GM19193 (cell line): ENCODE data around the gene CPEB3.

Experiments
- POLR2A ChIP-seq: IDR thresholded peaks from 4 replicates; pipeline ENCODE4 v1.6.1; 2011; ENCODE audit not compliant: insufficient read depth, insufficient read length; ENCODE audit errors: extremely low read depth

CPEB3 gene

DNA sequence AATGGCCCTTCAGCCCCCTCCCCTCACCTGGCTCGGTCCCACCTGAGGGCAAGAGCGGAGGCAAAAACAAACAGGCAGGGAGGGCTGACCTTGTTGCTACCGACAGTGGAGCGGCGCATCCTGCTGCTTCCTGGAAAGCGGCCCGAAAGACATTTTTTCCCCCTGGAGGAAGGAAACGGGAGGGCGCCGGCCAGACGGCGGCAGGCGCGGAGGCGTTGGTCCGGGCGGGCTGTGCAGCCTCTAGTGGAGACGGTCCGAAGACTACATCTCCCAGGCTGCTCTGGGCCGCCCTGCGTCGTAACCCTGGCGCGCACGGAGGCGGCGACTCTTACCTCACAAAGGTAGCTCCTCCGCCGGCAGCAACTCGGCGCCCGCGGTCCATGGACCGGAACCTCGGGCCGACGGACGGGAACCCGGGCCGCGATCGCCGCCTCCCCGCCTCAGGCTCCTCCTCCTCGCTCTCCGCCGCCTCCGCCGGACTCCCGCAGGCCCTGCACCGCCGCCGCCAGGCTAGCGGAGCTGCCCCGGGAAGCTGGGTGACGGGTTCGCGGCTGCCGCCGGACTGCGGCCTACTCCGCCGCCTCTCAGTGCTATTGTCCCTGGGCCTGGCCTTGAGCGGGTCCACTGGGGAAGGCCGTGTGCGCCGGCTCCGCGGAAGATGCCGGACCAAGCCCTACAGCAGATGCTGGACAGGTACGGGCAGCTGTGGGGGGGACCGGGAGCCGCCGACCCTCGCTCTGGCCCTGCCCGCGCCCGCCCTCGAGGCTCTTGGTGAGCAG is at the start of gene CPEB3, which contains the start of gene MARCHF5:
TSS of gene CPEB3 (minus strand) at position 242 of the 779 bp plus-strand sequence. CDS start 50,728 bp downstream, outside the sequence.
TSS of gene MARCHF5 (plus strand) at position 331 of the 779 bp plus-strand sequence. CDS start at position 659, 328 bp downstream.
- peak; percentile 61 for TF ChIP-seq POLR2A

DNA sequence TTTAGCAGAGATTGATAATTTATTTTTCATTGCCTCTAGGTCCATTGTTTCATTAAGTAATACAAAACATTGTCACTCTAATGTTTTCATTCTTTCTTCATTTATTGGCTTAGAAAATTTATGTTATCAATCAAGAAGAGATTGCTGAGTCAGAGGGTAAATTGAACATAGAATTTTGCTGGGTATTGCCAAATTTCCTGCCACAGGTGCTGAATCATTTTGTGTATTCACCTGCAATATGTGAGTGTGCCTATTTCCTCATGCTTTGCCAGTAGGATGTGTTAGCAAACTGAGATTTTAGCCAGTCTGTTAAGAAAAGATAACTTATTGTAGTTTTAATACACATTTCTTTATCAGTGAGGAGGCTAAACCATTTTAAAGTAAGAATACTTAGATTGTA is 38.1 kb upstream of the CPEB3 start:
- no peak for TF ChIP-seq POLR2A

DNA sequence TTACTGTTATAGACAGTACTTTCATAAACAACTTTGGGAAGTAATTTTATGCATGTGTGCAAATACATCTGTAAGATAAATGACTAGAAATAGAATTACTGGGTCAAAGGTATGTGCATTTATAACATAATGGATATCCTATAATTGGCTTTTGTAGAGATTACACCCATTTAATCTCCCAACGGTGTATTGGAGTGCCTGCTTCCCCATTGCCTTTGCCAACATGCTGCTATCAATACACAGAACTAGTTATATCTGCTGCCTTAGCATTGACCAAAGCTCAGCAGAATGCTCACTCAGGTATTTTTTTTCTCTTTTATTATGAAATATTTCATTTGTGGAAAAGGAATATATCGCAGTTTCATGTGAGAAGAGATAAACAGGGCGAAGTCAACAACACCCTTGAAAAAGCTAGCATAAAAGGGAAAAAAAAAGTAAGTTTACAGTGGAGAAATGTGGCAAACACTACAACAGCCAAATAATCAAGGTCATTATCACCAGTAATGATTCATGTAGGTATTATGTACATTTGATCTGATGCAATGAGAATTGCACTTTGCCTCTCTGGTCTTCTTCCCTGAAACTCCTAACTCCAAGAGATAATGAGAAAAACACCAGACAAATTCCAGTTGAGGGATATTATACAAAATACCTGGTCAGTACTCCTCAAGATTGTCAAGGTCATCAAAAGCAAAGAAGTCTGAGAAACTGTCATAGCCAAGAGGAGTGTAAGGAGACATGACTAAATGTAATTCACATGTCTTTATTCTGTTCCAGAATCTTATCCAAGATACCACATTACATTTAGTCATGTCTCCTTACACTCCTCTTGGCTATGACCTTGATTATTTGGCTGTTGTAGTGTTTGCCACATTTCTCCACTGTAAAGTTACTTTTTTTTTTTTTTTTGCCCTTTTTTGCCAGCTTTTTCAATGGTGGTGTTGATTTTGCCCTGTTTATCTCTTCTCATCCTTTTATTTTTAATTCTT is 36.9 kb upstream of the CPEB3 start:
- no peak for TF ChIP-seq POLR2A

DNA sequence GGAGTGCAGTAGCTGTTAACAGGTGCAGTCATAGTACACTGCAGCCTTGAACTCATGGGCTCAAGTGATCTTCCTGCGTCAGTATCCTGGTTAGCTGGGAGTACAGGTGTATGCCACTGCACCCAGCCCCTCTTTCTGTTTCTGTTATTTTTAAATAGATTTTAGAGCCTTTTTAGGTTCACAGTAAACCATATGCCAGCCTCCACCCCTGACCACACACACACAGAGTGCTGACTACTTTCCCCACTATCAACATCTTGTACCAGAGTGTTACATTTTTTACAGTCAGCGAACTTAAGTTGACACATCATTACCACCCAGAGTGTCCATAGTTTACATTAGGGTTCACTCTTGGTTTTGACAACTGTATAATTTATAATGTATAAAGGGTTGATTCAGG is 32.2 kb upstream of the CPEB3 start:
- TF ChIP-seq POLR2A, result no peak

DNA sequence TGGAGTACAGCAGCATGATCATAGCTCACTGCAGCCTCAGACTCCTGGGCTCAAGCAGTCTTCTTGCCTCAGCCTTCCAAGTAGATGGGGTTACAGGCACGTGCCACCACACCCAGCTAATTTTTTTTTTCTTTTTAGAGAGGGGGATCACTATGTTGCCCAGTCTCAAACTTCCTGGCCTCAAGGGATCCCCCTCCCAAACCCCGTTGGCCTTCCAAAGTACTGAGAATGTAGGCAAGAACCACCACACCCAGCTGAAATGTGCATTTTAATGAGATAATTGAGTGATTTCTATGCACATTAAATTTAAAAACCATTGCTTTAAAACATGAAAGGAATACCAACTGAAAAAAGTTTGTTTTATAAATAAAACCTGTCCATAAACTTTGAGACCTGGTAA is 25.7 kb upstream of the CPEB3 start:
- no peak for TF ChIP-seq POLR2A

DNA sequence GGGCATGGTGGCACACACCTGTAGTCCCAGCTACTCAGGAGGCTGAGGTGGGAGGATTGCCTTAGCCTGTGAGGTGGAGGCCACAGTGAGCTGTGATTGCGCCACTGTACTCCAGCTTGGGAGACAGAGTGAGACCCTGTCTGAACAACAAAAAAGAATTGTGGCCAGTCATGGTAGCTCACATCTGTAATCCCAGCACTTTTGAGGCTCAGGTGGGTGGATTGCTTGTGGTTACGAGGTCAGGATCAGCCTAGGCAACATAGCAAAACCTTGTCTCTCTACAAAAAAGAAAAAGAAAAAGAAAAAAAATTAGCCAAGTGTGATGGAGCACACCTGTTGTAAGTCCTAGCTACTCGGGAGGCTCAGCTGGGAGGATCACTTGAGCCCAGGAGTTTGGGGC is 22.9 kb upstream of the CPEB3 start:
- TF ChIP-seq POLR2A, result no peak

DNA sequence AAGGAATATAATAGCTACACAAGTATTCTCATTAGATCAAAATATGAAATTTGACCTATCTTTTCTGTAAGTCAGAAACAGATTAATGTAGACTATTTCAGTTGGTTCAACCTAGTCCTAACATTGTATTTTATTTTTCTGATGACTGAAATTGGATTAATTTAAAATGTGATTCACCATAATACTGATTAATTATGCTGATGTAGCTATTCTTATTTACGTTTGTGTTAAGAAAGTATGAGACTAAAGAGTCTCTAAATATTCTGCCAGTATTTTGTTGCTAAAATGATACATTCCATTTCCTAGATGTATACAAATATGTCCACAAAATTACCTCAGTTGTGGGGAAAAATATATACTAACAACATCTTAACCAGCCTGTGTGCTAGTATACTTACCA is 18.4 kb upstream of the CPEB3 start:
- no peak for TF ChIP-seq POLR2A

DNA sequence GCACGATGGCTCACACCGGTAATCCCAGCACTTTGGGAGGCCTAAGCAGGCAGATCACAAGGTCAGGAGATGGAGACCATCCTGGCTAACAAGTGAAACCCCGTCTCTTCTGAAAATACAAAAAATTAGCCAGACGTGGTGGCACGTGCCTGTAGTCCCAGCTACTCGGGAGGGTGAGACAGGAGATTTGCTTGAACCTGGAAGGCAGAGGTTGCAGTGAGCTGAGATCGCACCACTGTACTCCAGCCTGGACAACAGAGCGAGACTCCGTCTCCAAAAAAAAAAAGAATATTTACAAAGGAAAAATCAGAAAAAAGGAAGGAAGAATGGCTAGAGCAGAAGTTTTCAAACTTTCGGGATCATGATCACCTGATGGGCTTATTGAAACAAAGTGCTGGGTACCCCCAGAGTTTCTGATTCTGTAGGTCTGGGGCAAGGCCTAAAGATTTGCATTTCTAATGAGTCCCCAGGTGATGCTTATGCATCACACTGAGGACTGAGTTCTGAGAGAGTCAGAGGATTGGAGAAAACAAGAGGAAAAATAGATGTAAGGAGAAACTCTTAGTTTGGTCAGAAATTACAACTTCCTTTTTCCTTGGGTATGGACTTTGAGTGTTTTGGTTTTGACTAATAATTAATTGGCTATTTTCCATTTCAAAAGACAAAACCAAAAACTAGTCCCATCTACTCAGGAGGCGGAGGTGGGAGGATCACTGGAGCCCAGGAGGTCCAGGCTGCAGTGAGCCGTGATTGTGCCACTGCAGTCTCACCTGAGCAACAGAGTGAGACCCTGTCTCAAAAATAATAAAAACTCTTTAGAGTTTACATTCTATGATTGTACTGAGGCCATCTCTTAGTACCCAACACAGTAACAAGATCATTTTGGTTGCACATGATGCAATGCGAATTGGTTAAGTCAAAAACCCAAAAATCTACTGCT is 14.5 kb upstream of the CPEB3 start:
- TF ChIP-seq POLR2A, result no peak

DNA sequence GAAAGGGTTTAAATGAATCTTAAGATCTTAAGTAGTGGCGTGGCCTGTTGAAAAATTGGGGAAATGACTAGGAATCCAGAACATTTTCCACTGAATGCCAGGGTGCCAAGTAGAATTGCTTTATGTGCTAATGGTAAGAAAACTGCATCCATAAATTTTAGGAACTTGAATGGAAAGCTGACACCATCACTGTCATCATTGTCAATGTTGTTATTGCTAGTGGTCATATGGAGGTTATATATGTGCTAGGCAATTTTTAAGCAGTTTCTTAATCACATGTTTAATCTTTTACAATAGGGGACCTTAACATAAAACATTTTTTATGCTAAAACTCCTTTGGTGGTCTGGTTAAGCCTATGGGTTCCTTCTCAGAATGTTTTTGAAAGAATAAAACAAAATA is 13.2 kb upstream of the CPEB3 start:
- TF ChIP-seq POLR2A, result no peak

DNA sequence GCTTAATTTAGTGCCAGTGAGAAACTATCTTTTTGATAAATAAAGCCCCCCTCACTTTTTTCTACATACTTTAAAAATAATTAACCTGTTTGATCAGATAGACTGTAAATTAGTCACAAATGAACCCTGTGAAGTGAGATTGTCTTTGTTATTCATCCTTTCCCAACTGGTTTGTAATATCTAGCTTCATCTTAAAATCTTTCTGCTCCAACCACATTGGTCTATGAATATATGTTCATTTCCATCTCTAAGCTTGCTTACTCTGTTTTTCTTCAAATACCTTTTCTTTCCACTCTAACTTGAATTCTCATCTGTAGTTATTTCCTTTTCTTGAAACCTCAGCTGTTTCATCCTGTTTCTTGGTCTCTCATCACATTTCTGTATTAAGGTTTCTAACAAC is 12.2 kb upstream of the CPEB3 start:
- no peak for TF ChIP-seq POLR2A

DNA sequence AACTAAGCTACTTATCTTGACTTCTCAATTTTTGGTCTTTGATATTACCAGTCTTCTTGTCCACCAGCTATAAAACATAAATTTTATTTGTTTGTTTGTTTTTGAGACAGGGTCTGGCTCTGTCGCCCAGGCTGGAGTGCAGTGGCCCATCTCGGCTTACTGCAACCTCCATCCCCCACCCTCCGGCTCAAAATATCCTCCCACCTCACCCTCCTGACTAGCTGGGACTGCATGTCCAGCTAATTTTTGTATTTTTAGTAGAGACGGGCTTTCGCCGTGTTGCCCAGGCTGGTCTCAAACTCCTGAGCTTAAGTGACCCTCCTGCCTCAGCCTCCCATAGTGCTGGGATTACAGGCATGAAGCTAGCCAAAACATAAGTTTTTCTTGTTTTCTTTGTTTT is 7.6 kb upstream of the CPEB3 start:
- no peak for TF ChIP-seq POLR2A

DNA sequence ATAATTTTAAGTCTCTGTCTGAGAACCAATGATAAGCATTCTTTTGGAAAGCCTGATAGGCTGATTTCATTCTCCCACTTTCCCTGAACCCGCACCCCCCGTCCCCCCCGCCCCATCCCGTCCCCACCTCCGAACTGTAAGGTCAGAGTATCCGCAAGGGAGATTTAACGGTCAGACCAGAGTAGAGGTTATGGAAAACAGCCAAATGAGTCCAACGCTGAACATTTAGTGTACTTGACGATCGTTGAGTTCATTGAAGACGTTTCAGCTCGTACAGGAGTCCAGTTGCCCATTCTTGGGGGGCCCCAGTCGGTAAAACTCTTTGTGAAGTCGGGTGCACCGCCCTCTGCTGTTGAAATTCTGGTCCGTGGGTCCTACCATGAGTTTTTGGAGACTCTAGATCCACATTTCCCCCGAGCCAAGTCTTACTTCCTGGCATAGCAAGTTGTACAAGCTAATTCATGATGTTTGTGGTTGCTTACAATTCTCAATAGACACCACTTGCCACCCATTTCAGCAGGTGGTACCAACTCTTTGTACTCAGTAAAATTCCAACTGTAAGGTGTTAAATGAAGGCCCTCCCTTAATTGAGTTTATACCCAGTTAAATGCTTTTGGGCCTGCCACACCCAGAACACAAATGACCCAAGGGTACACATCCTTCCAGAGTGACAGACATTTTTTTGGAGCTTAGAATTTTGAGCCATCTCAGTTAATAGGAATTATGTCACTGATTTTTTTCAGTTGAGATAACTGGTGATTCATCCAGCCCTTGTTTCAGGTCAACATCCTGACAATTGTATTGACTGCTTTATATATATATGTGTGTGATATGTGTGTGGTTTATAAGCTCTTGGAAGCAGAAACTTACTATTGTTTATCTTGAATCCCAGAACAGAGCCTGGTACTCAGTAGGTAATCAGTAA is 1.3 kb upstream of the CPEB3 start:
- no peak for TF ChIP-seq POLR2A

DNA sequence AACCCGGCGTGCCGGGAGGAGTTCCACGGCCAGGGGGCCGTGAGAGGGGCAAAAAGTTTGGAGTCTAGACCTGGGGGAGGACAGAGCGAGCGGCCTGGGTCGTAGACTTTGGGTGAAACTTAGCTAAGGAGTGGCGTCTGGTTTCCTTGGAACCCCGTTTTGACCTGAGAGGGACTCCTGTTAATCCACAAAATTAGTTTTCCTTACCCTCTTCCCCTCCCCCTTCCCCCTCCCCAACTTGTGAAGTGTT is 663 bp upstream of the CPEB3 start:
- TF ChIP-seq POLR2A, result no peak
